ENCODE results near the gene PTPRU. TPM values are rescaled to one million over a fixed set of nuclear protein-coding genes. Genes with fewer than 3 reads are reported as not detected.
A peak's percentile ranks its signal among the peaks of the same experiment; 100 is the strongest.

The PTPRU gene
- total RNA-seq, result under 1 TPM; 0.16 to 0.56 TPM
- polyA plus RNA-seq (2013, experiment 1 of 2), result not detected
- 0.20 TPM for polyA plus RNA-seq (2013, experiment 2 of 2)
- total RNA-seq, result 0 to 1.3 (median 0.17) reads per million in 172 experiments

- no peaks in the 10 kb centered on the region for H3K36me3 Mint-ChIP-seq (ENCODE audit: low read depth)
- H3K9me3 Mint-ChIP-seq, result no peaks in the 10 kb centered on the region
- H3K27me3 Mint-ChIP-seq, result peaks cover 57% of the 10 kb centered on the region
- TF ChIP-seq CTCF (IDR thresholded peaks at IDR 0.05), result peak; percentile 62
- H3K4me3 Mint-ChIP-seq, result peak within 1 kb of the TSS; percentile 82
- ChIA-PET CTCF (interaction anchor here (1.2 to 1.6 kb wide), 3 partner anchors 54 to 1144 kb away, joined by 3 to 9 read pairs (median 3); partner anchors contain the start of gene SRSF4), POLR2A (interaction anchor here (1.0 kb wide), 1 partner anchor 1144 kb away, joined by 4 read pairs; no protein-coding TSS in a partner anchor)
- H3K4me1 ChIP-seq (ENCODE audit: insufficient read depth, low read length), result peaks cover 26% of the 10 kb centered on the region
- ATAC-seq (ENCODE audit: poor library complexity) (peak; percentile 88), DNase-seq (peak; percentile 39 to 89 (median 77))
- H3K36me3 ChIP-seq (ENCODE audit: insufficient read depth, low read length), result no peaks in the 10 kb centered on the region
- peak within 1 kb of the TSS; percentile 25 for H3K27ac Mint-ChIP-seq
- no peak within 1 kb of the TSS for H3K27ac ChIP-seq (ENCODE audit: low read depth in 1 of 2, low read length in 2 of 2)
- no peaks in the 10 kb centered on the region for H3K9me3 ChIP-seq (ENCODE audit: control insufficient read depth in 1 of 2, insufficient read depth in 1 of 2, low read length in 2 of 2)
- H3K4me3 ChIP-seq (ENCODE audit: low read length), result peak within 1 kb of the TSS; percentile 39
- H3K4me1 Mint-ChIP-seq (ENCODE audit: low read depth), result peaks cover 28% of the 10 kb centered on the region
- H3K27me3 ChIP-seq (ENCODE audit: control insufficient read depth in 1 of 2, insufficient read depth in 2 of 2, low read length in 2 of 2), result peaks cover 34 to 48% of the 10 kb centered on the region in 2 experiments
- intact Hi-C loops (cut with DNase I, micrococcal nuclease), result loop anchor here (1.0 to 10.0 kb wide), 7 partner anchors 613 to 1689 kb away; no protein-coding TSS in a partner anchor
Measured at GRCh38 chr1:29235955-29236711, at the start of gene PTPRU. PTPRU (plus strand) TSS chr1:29236522; CDS start chr1:29236645, 123 bp downstream.

- no peak overlapping the region for H3K4me3 ChIP-seq (ENCODE audit: low read length)
- Mint-ChIP-seq H3K4me3 (no peak overlapping the region), H3K4me1 (ENCODE audit: low read depth) (peaks cover 6% of the 10 kb centered on the region), H3K27me3 (no peaks in the 10 kb centered on the region), H3K36me3 (ENCODE audit: low read depth) (no peaks in the 10 kb centered on the region), H3K9me3 (no peaks in the 10 kb centered on the region), H3K27ac (no peak overlapping the region)
- intact Hi-C loops (cut with DNase I, micrococcal nuclease), result loop anchor here in 1 of 2 experiments (10.0 kb wide), 1 partner anchor 1092 kb away; no protein-coding TSS in a partner anchor
- H3K27ac ChIP-seq (ENCODE audit: low read depth in 1 of 2, low read length in 2 of 2), result no peak overlapping the region
- ChIA-PET POLR2A (no interaction called here), CTCF (no interaction called here)
- no peaks in the 10 kb centered on the region for H3K9me3 ChIP-seq (ENCODE audit: control insufficient read depth in 1 of 2, insufficient read depth in 1 of 2, low read length in 2 of 2)
- DNase-seq (no peak), ATAC-seq (ENCODE audit: poor library complexity) (no peak)
- no peaks in the 10 kb centered on the region for H3K27me3 ChIP-seq (ENCODE audit: control insufficient read depth in 1 of 2, insufficient read depth in 2 of 2, low read length in 2 of 2)
- peaks cover 8% of the 10 kb centered on the region for H3K4me1 ChIP-seq (ENCODE audit: insufficient read depth, low read length)
- no peaks in the 10 kb centered on the region for H3K36me3 ChIP-seq (ENCODE audit: insufficient read depth, low read length)
- TF ChIP-seq CTCF (IDR thresholded peaks at IDR 0.05), result no peak
Measured at GRCh38 chr1:29186707-29187106, 49.6 kb upstream of the PTPRU start.

GRCh38 chr1:29190718-29191117, 45.6 kb upstream of the PTPRU start:
- H3K4me3 ChIP-seq (ENCODE audit: low read length), result no peak overlapping the region
- H3K36me3 ChIP-seq (ENCODE audit: insufficient read depth, low read length), result peaks cover 13% of the 10 kb centered on the region
- H3K27me3 ChIP-seq (ENCODE audit: control insufficient read depth in 1 of 2, insufficient read depth in 2 of 2, low read length in 2 of 2), result no peaks in the 10 kb centered on the region
- POLR2A ChIA-PET, result interaction anchor here (0.6 to 1.6 kb wide), 2 partner anchors 9 to 1611 kb away, joined by 3 to 4 read pairs; partner anchors contain the start of gene SRSF4
- Mint-ChIP-seq H3K4me1 (ENCODE audit: low read depth) (no peaks in the 10 kb centered on the region), H3K4me3 (no peak overlapping the region), H3K9me3 (no peaks in the 10 kb centered on the region), H3K27ac (no peak overlapping the region), H3K27me3 (no peaks in the 10 kb centered on the region), H3K36me3 (ENCODE audit: low read depth) (peaks cover 13% of the 10 kb centered on the region)
- H3K4me1 ChIP-seq (ENCODE audit: insufficient read depth, low read length), result no peaks in the 10 kb centered on the region
- DNase-seq (no peak), ATAC-seq (ENCODE audit: poor library complexity) (no peak)
- H3K9me3 ChIP-seq (ENCODE audit: control insufficient read depth in 1 of 2, insufficient read depth in 1 of 2, low read length in 2 of 2), result no peaks in the 10 kb centered on the region
- intact Hi-C loops (cut with DNase I, micrococcal nuclease), result no loop called here
- no peak overlapping the region for H3K27ac ChIP-seq (ENCODE audit: low read depth in 1 of 2, low read length in 2 of 2)
- no peak for TF ChIP-seq CTCF (IDR thresholded peaks at IDR 0.05)
- CTCF ChIA-PET, result no interaction called here

Data from CD4-positive, alpha-beta T cell (primary cell).